HG03432 (cell line): ENCODE results near the gene KLHL12.

Source experiments
- ATAC-seq: cut with Tn5 transposase; IDR thresholded peaks from one replicate; pipeline ENCODE4 v1.9.1; 2021; ENCODE audit warnings: mild to moderate bottlenecking, moderate library complexity; ENCODE audit not compliant: unreplicated experiment

Gene KLHL12

DNA sequence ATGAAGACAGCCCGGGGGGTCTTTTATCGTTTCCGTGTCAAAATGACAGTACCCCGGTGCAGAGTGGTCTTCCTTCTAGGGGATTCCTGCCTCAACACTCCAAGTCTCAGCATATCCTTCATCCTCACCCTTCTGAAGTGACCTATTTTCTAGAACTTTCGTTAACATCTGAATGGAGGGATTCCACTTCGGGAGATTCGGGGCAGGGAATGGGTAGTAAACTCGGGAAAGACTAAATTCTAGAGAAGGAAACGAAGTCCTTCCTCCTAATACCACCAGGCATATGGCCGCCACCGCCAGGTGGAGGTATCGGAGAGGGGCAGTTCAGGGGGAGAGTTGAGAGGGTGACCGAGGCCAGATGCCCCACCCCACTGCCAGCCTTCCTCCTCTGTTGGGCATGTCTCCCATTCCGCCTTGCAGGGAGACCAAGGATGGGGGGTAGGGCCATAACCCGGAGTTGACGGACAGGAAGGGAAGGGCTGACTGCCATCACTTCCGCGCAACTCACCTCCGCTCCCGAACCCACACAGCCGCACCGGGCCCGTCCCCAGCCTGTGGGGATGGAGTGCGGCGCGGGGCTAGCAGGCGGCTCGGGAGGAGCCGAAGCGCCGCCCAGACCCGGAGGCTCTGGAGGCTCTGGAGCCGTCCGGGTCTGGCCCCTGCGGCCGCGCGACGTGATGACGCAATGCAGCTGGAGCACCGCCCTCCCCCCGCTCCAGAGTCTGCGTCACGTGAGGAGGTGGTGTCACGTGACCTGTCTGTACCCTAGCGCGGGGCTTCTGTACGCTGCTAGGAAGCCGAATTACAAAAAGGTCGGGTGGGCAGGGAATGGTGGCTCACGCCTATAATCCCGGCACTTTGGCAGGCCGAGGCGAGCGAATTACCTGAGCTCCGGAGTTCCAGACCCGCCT, at the start of gene KLHL12:
KLHL12 (minus strand) TSS at position 654 of the 911 bp plus-strand sequence. CDS start 2,072 bp downstream, outside the sequence.
- ATAC-seq = peak; percentile 95

DNA sequence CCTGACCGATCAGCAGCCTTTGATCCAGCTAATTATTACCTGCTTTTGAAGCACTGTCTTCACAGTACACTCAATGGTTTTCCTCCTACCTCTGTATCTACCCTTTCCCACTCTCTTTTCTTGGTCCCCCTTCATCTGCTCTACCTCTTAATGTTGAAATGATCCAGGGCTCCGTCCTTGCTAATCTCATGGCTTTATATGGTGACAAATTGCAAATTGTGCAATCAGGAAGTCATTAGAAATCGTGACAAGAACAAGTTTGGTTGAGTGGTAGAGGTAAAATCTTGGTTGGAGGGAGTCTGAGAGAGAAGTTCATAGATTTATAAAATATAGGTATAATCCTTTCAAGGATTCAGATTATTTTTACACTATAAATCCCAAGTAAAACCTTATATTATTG, 49.6 kb upstream of the KLHL12 start:
- ATAC-seq = no peak

DNA sequence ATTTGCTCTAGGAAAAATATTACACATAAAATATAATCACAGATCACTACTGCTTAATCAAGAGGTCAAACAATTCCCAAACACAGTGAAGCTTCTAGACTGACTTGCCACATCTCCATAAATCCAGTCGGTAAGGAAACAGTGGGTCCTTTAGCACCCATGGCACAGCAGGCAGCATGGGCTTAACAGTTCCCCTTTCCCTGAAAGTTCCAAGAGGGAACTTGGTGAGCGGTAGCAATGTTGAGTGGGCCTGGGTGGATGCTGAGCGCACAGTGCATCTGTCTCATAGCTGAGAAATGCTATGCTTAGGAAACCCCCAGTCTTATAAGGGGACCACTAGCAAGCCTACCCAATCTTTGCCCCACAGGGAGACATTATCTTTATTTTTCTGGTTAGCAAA, 47.8 kb upstream of the KLHL12 start:
- no peak for ATAC-seq

DNA sequence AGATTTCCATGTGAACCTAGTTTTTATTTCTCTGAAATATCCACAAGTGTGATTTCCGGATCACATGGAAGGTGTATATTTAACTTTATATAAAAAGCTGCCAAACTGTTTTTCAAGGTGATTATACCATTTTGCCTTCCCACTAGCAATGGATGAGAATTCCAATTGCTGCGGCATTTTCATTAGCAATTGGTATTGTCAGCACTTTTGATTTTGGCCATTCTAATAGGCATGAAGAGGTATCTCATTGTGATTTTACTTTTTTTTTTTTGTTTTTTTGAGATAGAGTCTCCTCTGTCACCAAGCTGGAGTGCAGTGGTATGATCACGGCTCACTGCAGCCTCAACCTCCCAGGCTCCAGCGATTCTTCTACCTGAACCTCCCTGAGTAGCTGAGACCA, 45.0 kb upstream of the KLHL12 start:
- no peak for ATAC-seq

DNA sequence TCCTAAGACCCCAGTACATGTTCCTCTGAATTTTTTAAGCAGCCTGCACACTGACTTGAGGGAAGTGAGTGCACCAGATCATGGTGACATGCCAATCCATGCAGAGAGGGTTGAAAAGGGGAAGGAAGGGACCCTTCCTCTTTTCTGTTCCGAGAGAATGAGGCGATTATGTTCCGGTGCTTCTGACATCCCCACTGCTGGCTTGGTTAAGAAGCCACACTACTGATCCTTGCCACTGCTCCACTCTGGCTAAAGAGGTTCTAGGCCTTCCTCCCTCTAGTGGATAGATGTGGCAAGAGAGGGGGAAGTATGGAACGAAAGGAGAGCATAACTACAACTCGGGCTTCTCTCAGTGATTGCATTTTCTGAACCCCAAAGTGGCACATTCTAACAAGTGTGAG, 41.9 kb upstream of the KLHL12 start:
- ATAC-seq = peak; percentile 50

DNA sequence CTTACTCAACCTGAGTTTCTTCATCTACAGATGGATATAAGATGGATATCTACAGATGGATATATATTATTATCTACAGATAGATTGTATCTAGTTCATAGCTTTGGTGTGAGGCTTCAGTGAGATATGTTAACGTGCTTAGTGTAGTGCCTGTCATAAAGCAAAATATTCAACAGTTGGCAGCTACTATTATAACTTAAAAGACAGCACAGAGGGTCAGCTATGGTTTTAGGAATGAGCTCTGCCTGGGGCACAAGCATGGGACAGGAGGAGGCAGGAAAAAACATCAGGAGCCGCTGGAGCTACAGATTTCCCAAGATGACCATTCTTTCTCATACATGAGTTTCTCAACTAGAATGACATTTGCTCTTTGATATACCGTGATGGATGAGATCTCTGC, 41.3 kb upstream of the KLHL12 start:
- ATAC-seq = no peak

DNA sequence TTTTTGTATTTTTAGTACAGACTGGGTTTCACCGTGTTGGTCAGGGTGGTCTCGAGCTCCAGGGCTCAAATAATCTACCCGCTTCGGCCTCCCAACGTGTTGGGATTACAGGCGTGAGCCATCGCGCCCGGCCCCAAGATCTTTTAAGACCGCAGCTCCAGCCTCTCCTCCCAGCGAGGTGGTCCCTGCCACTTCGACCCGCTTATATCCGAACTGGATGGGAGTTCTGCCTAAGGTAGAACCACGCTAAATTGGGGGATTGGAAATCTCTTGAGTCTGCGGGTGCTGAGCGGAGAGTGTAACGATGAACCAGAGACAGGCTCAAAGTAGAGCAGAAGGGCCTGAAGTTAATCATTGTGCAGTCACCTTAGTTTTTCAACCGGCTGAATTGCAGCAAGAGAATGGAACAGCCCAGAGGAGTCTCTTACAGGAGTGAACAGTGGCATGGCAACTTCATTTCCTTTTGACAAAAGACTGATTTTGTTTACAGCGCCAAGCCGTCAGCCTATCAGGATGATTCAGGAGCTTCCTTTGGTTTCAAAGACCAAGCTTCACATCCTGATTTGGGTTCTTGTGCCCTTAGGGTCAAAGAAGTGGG, 40.7 kb upstream of the KLHL12 start:
- ATAC-seq = peak; percentile 14

DNA sequence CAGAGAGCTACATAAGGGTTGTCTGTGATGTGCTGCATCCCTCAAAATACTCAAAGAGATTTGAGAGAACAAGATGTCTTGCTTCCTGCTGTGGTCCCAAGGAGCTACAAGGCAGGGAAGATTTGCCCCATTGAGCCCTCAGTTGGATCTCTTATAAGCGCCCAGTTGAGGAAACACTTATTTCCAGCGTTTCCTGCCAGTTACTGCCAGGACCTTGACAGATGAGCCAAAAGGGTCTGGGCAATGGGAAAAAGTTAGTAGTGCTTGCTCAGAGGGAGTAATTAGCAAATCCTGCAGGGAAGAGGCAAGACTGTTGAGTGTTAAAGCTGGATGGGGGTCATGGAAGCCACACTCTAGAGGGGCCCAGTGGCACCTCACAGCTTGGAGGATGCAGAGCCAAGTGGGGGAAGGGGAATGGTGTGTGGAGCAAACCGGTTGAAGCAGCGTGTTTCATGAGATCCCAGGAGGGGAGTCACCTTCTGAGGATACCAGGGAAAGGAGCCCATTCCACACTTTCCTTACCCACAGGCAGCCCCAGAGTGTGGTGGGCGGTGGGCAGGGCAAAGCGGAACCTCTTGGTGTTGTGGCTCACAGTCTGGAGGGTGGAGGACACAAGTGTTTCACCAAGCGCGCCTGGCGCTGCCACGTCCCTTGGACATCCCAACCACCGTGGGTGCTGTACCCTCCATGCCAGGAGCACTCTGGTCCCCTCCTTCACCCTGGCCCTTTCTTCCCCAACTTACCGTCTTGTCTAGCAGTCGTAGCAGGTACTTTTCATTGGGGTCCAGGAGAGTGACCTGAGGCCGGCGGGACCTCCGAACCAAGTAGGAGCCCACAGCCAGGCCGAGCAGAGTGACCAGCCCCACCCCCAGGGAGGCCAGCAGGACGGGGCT, 39.2 kb upstream of the KLHL12 start:
- no peak for ATAC-seq

DNA sequence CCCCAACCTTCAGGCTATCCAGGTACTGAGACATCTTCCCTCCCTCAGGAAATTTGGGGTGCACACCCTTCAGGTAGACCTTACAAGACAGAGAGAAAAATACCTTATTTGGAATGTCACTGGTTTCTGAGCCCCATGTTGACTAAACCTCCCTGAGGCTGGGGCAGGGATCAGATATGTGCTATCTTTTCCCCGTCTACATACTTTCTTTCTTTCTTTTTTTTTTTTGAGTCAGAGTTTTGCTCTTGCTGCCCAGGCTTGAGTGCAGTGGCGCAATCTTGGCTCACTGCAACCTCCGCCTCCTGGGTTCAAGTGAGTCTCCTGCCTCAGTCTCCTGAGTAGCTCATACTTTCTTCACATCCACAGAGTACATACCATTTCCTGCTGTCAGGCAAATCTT, 38.4 kb upstream of the KLHL12 start:
- ATAC-seq = no peak

DNA sequence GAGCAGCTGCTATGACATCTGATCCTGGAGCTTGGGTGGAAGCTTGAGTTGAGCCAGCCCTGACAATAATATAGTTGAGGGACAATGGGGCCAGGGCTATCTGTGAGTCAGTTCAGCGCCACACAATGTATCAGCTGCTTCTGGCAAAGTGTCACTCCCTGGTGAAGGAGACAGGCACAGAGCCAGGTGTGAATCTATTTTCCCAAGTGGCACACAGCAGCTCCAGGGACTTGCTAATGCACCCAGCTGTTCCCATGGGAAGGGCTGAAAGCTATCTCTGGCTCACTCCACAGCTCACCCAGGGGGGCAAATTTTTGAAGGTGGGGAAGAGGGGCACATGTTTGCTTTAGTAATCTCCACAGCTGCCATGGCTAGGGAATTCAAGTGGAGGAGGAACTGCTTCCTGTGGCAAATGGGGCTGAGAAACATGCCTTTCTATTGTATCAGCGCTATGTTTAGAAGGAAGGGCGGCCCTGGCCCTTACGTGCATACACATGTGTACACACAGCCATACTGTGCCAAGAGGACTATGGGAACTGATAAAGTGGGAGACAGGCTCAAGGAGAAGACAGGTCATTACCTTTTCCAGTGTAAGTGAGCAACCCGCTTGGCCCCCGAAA, 37.9 kb upstream of the KLHL12 start:
- ATAC-seq = no peak

DNA sequence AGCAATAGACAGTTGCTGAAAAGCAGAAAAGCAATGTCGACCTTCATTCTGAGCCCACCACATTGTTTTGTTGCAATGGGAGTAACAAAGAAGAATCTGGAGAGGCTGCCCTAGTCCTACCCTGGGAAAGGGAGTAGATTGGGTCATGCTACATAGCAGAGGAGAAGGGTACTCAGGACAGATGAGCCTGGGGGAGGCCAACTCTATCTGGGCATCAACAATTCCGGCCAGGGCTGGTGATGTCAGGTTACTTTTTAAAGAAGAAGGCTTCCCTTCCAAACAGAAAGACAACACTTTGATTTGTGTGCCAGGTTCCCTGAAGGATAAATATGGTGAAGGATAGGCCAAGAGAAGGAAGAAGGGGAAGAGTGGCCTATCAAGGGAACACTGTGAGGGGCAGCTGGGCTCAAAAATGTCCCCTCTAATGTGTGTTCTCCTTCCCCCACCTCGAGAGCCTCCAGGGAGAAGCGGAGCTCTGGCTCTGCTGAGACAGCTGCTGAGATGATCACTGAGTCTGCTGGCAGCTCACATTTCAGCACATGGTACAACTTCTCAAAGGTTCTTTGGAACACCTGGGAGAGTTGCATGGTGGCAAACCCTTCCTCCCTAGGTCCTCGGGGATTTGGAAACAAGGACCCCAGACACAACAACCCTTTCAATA, 34.3 kb upstream of the KLHL12 start:
- no peak for ATAC-seq

DNA sequence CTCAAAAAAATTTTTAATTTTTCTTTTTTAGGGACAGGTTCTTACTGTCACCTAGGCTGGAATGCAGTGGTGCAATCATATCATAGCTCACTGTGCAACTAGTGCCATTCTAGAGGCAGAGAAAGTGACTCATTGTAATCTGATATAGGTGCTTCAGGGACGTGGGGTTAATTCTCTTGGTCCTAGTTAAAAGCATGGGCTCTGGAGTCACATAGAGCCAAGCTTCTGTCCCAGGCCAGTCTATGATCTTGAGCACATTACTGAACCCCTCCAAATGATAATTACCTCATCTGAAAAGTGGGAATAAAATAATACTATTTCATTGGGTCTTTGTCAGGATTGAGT, 32.2 kb upstream of the KLHL12 start:
- ATAC-seq = no peak

DNA sequence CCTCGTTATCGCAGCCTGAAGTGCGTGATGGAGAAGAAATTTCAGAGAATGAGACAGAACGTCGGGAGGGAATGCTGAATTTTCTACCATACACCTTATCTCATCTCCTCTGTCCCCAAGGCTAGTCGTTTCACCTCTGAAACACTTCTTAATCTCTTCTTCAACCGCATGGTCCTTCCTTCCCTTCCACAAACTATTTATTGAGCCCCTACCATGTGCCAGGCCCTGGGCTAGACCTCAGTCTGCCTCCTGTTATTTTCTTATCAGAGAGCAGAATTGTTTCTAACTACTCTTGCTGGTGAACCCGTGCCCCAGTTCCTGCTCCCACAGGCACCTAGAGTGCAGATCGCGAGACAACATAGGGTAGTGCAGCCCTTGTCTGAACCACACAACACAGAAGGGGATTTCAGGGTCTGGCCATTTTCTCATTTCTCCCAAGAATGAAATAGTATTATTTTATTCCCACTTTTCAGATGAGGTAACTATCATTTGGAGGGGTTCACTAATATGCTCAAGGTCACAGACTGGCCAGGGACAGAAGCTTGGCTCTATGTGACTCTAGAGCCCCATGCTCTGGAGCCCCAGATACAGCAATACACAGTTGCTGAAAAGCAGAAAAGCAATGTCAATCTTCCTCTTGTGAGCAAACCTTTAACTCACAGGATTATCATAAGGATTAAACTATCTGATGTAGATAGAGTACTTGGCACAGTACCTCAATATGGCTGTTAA, 31.7 kb upstream of the KLHL12 start:
- no peak for ATAC-seq

DNA sequence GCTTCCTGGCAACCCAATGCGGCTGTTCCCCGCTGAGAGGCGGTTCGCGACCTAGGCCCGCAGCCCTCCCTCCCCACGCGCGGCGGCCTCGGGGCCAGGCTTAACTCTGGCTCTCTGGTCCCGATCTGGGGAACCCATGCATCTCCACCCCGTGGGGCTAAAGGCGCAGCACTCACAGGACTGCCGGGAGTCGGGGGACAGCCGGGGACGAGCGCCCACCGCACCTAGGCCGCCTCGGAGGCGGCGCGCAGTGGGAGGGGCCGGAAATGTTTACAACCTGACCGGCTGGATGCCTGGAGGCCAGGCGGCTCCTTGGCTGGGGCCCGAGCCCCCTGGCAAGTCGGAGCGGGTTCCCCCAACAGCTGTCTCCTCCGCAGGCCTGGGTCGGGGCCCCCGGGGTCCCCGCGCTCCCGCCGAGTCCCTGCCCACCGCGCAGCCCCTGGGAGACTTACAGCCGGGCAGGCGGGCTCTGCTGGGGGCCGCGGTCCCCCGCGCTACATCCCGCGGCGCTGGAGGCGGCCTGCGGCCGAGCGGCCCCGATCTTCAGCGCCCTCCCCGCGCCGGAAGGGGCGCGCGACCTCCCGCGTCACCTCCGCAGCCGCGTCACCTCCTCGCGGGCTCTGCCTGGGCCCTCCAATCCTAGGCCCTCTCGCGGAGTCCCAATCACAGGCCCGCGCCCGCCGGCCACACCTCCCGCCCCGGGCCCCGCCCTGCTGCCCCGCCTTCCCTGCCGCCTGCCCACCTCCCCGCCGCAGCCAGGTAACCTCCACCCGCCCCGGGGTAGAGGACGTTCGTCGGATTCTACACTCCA, 30.9 kb upstream of the KLHL12 start, which contains the start of gene ADIPOR1:
ADIPOR1 (minus strand) TSS at position 580 of the 811 bp plus-strand sequence. CDS start 7,242 bp downstream, outside the sequence.
- peak; percentile 98 for ATAC-seq

DNA sequence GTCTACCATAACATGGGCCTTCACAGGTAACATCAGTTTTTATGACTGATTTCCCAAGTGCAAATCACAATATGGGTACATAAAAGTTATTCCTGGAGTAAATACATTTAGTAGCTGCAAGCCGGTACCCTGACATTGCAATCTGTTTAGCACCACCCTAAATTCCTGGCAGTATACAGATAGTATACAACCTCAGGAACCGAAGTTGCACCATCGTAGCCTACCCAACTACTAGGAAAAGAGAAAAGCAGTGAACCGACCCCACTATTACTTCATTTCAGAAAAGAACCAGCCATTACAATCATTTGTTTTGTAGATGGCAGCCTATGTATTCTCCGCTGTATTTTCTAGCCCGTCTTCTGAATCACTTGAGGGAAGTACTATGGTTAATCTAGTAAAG, 29.9 kb upstream of the KLHL12 start:
- ATAC-seq = no peak

DNA sequence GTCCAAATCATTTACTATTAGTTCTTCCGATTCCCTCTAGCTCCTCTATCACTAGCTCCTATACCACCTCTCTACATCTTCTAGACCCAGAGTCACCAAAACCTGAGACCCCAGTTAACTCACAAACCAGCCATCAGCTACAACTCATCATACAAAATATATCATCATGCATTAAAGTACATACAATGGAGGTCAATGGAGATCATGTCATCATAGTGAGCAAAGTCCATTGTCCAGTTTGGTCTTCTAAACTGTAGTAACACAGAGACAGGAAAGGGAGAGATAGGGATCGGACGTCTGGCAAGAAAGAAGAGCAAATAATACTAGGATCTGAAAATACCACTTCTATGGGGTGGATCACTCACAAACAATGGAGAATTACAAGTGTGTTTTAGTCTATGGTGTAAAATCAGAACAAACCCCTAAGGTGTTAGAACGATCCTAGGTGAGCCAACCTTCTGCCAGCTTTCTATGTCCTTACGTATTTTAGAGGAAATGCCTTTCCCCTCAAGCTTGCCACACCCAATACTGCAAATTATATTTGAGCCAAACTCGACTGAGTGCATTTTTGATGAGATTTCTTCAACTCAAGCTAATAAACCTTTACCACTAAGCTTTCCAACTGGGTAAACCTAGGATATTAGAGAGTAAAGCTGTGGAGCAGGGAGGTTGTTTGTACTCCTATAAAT, 27.2 kb upstream of the KLHL12 start:
- ATAC-seq = no peak

DNA sequence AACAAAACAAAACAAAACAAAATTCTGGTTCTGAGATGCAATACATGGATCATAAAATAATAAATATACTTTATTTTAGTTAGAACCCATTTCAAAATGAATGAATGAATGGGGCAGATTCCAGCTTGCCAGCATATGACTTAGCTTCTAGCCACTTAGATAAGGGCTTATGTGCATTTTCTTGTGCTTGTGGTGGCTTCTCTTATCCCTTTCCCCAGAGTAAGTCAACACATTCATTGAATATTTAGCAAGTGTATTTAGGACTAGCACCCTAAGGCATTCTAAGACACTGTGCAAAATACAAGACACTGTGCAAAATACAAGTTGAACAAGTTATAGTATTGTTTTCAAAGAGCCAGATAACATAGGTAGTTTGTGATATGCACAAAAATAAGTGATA, 26.4 kb upstream of the KLHL12 start:
- no peak for ATAC-seq

DNA sequence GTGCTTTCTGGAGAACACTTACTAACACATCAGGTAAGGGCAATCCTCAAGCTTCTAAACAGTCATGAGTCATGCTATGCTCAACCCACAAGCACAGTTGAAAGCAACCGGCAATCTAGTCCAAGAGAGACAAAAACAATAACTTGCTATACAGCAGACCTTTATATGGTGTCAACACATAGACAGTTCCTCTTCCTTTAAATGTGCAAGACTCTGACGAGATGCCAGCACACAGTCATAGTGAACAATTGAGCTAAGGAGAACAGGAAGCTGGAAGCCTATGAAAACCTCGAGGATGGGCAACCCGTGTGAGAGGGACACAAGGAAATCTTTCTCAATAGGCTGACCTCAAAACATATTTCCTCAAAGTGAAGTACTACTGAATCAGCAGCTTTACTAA, 25.8 kb upstream of the KLHL12 start:
- no peak for ATAC-seq
